DOHH2 (cell line): ENCODE measurements around the gene NPL.

Source experiments
- CTCF ChIP-seq: fragments of 200-600 bp; sonication (generic); IDR thresholded peaks from one replicate; pipeline ENCODE4 v1.5.1; 2014; ENCODE audit warnings: antibody characterized with exemption, mild to moderate bottlenecking, low read depth, low read length; ENCODE audit not compliant: poor library complexity, severe bottlenecking
- EZH2phosphoT487 ChIP-seq: fragments of 200-600 bp; sonication (generic); IDR thresholded peaks from 2 replicates; pipeline ENCODE4 v1.6.1; 2017; ENCODE audit warnings: borderline replicate concordance, mild to moderate bottlenecking, antibody characterized with exemption, low read length, moderate library complexity, mixed read lengths

- TF ChIP-seq CTCF = no peak
- no peak for TF ChIP-seq EZH2phosphoT487
Measured at GRCh38 chr1:182755632-182756031, 33.9 kb upstream of the NPL start.
